ENCODE results near the gene CAMTA2.

The CAMTA2 gene

DNA sequence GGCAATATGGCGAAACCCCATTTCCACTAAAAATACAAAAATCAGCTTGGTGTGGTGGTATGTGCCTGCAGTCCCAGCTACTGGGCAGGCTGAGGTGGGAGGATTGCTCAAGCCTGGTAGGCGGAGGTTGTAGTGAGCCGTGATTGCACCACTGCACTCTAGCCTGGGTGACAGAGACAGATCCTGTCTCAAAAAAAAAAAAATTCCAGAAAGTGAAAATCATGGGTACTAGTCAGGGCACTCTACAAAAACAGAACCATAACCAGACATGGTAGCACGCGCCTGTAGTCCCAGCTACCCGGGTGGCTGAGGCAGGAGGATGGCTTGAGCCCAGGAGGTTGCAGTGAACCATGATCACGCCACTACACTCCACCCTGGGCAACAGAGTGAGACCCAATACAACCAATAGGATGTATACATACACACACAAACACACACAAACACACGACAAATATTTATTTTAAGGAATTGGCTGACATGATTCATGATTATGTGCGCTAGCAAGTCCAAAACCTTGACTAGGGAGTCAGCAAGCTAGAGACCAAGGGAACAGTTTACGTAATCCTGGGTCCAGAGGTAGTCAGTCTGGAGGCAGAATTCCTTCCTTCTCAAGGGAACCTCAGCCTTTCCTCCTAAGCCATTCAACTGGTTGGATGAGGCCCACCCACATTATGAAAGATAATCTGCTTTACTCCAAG, 67.0 kb downstream of the CAMTA2 start:
- DNase-seq = no peak

DNA sequence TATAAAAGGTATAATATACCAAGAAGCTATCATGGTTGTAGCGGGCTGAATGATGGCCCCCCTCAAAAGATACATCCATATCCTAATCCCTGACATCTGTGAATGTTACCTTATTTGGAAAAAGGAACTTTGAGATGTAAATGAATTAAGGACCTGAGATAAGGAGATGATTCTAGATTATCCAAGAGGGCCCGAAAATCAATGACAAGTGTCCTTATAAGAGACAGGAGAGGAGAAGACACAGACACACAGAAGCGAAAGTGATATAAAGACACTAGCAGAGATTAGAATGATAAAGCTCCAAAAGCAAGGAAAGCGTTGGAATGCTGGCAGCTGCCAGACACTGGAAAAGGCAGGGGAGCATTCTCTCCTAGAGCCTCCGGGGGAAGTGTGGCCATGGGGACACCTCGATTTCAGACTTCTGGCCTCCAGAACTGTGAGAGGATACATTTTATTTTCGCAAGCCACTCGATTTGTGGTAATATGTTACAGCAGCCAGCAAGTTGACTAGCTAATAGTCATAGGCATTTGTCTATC, 67.9 kb downstream of the CAMTA2 start:
- DNase-seq = no peak
